Colonic mucosa (tissue), 4 donors: Measurements from ENCODE around the gene BUD23. TPM values are rescaled to one million over a fixed set of nuclear protein-coding genes. Genes with fewer than 3 reads are reported as not detected.

Source experiments
- DNase-seq: peaks from one replicate; pipeline ENCODE4 v3.0.0-alpha.2; 2020
- H3K27ac ChIP-seq: fragments of 200-600 bp; one replicate; pipeline ENCODE4 v1.8.0; 2021
- H3K27me3 ChIP-seq: fragments of 200-600 bp; one replicate; pipeline ENCODE4 v1.8.0; 2021
- H3K36me3 ChIP-seq: fragments of 200-600 bp; one replicate; pipeline ENCODE4 v1.8.0; 2021
- H3K4me1 ChIP-seq: fragments of 200-600 bp; one replicate; pipeline ENCODE4 v1.8.0; 2021; ENCODE audit warnings: mild to moderate bottlenecking
- H3K4me3 ChIP-seq: fragments of 200-600 bp; one replicate; pipeline ENCODE4 v1.8.0; 2021
- H3K9ac ChIP-seq, 2 donors: one replicate each; pipeline ENCODE4 v1.7.0; 2013; ENCODE audit warnings: control low read depth in 2 of 2, low read depth in 2 of 2, low read length in 2 of 2
- H3K9me3 ChIP-seq: fragments of 200-600 bp; one replicate; pipeline ENCODE4 v1.8.0; 2021
- CTCF ChIP-seq: fragments of 200-600 bp; IDR thresholded peaks from one replicate; pipeline ENCODE4 v1.8.0; 2022; ENCODE audit warnings: antibody characterized with exemption, mild to moderate bottlenecking
- intact Hi-C: fragments of 100-400 bp; cut with DNase I; formaldehyde crosslinking; loops from one replicate; pipeline ENCODE4 v1.14.1; 2022
- total RNA-seq, 2 donors: library from RNA; stranded (reverse); fragmentation: NEBNext Ultra II Directional in 1 of 2; extraction: Animal tissue kit (Norgen Biotek cat#: 25700) in 1 of 2; gene quantifications; one replicate each; pipeline ENCODE4 v1.2.1, GENCODE V29; 2021
- donor health status: healthy.
- donor health status: DM: no; HTN: no; CAD: no.
- donor health status: DM: no; HTN: no; CAD: no.

The BUD23 gene
- total RNA-seq, 2 donors from 2014 or later, result 46.4 to 79.5 TPM

- Histone ChIP-seq H3K27me3 (no peaks in the 10 kb centered on the region), H3K4me1 (no peaks in the 10 kb centered on the region), H3K9ac (no peak overlapping the region), H3K9me3 (no peaks in the 10 kb centered on the region), H3K36me3 (no peaks in the 10 kb centered on the region), H3K4me3 (no peak overlapping the region), H3K27ac (no peak overlapping the region)
- DNase-seq, result no peak
- TF ChIP-seq CTCF, result no peak
- intact Hi-C loops, result no loop called here
These were observed 19.3 kb downstream of the BUD23 start for GRCh38 chr7:73702665-73703064.

DNA sequence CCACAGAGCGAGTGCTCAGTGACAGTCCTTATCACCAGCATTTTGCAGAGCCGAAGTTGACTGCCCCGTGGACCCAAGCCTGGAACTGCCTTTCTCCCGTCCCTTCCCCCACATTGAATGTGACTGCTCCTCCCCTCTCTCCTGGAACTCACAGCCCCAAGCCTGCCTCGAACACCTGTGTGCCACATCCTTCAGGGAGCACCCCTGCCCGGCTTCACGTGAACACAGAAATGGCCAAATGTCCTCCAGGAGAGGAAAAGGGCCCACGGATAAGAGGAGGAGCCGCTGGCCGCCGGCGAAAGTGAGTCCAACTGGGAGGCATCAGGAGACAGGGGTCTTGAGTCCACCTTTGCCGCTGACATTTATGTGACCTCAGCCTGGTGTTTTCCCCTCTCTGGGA, 19.8 kb downstream of the BUD23 start:
- no peak for TF ChIP-seq CTCF
- H3K4me3 ChIP-seq, result no peak overlapping the region
- H3K36me3 ChIP-seq, result no peaks in the 10 kb centered on the region
- no peak for DNase-seq
- H3K27ac ChIP-seq, result no peak overlapping the region
- intact Hi-C loops, result no loop called here
- no peaks in the 10 kb centered on the region for H3K27me3 ChIP-seq
- no peak overlapping the region for H3K9ac ChIP-seq
- no peaks in the 10 kb centered on the region for H3K9me3 ChIP-seq
- no peaks in the 10 kb centered on the region for H3K4me1 ChIP-seq

DNA sequence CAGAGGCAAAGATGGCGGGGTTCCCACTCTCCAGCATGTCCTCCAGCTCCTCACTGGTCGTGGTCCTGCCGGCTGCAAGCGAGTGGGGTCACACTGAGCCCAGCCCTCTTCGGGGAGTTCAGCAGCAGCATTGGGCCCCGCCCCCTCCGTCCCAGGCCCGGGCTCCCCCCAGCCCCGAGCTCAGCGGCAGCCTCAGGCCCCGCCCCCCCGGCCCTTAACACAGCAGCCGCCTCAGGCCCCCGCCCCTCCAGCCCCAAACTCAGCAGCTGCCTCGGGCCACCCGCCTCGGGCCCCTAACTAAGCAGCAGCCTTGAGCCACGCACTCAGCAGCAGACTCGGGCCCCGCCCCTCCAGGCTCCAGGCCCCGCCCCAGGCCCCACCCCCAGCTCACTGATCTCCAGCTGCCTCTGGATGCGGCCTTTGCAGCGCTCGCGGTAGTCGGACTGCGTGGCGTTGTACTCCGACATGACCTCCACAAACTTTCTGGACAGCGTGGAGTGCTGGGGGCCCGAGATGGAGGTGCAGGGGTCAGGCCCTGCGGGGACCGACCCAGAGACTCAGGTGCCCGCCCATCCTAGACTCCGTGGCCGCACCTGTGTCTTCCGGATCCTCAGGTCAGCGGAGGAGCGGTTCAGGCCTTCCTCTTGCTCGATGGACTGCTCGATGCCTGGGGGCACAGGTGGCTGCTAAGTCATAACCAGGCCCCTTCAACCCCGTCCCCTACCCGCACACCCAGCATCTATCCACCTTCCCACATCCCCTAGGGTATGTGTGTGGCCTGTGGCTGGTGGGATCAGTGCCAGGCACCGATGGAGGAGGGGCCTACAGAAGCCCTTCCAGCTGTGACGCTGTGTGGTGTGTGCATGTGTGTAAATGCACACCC, 20.6 kb downstream of the BUD23 start:
- peak overlapping the region in 1 of 2 donors; percentile 51 for H3K9ac ChIP-seq

DNA sequence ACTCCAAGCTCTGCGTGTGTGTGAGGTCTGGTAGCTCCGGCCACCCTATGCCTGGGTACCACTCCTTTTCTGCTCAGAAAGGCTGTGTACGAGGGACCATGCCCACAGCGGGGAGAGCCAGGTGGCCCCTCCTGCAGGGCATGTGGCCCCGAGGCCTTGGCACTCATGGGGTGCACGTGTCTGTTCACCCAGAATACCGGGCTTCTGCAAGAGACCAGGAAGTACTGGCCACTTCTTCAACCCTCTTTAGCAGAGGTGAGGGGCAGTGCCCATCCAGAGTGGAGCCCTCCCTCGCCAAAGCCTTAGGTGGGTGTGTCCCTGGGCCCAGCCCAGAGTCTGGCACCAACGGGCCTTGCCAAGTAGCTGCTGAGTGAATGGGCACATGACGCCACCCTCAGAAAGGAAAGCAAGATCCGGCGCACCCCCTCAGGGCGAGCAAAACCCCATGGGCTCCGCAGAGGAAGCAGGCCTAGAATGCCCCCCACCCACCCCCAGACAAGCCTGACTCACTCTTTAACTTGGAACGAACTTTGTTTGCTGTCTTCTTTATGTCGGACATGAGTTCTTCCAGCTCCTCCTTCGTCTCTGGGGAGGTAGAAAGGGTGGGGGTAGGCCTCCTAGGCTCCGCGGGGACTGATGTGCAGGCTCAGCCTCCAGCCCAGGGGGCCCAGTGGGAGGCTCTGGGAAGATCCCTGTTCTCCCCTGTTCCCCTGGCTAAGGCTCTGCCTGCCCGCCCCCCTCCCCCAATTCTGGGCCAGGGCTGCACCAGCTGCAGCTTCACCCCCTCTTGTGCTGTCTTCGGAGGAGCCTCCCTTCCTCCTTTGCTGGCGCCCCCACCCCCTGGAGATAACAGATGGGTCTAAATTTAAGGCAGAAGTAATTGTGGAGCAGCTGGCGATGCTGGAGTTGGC, 21.5 kb downstream of the BUD23 start:
- Histone ChIP-seq H3K27me3 (no peaks in the 10 kb centered on the region), H3K4me1 (no peaks in the 10 kb centered on the region), H3K36me3 (no peaks in the 10 kb centered on the region), H3K9ac (peak overlapping the region in 1 of 2 donors; percentile 51), H3K4me3 (no peak overlapping the region), H3K9me3 (no peaks in the 10 kb centered on the region), H3K27ac (no peak overlapping the region)
- TF ChIP-seq CTCF, result no peak
- DNase-seq, result no peak
- intact Hi-C loops, result no loop called here

More for the DNA sequence above, 20.6 kb downstream of the BUD23 start:
- Histone ChIP-seq H3K4me1 (no peaks in the 10 kb centered on the region), H3K27ac (no peak overlapping the region), H3K4me3 (peak overlapping the region; percentile 24), H3K9me3 (no peaks in the 10 kb centered on the region), H3K27me3 (no peaks in the 10 kb centered on the region), H3K36me3 (no peaks in the 10 kb centered on the region)
- no peak for TF ChIP-seq CTCF
- intact Hi-C loops, result no loop called here
- DNase-seq, result peak; percentile 71

- TF ChIP-seq CTCF, result no peak
- intact Hi-C loops, result no loop called here
- no peaks in the 10 kb centered on the region for H3K36me3 ChIP-seq
- peak overlapping the region in 1 of 2 donors; percentile 9 for H3K9ac ChIP-seq
- H3K4me1 ChIP-seq, result no peaks in the 10 kb centered on the region
- no peak overlapping the region for H3K4me3 ChIP-seq
- no peak for DNase-seq
- no peaks in the 10 kb centered on the region for H3K27me3 ChIP-seq
- H3K9me3 ChIP-seq, result no peaks in the 10 kb centered on the region
- no peak overlapping the region for H3K27ac ChIP-seq
These were observed 22.1 kb downstream of the BUD23 start for GRCh38 chr7:73705551-73705920.
